Hepatocyte (in vitro differentiated cells): Measurements from ENCODE around the gene RCBTB2.

Experiments
- CTCF ChIP-seq: fragments of 200-600 bp; sonication (generic); IDR thresholded peaks from 2 replicates; pipeline ENCODE4 v1.5.1; 2016; ENCODE audit warnings: antibody characterized with exemption, mild to moderate bottlenecking; ENCODE audit not compliant: poor library complexity
- EZH2 ChIP-seq: fragments of 200-600 bp; sonication (generic); IDR thresholded peaks from 2 replicates; pipeline ENCODE4 v1.6.1; 2016; ENCODE audit warnings: antibody characterized with exemption, mild to moderate bottlenecking, borderline replicate concordance

DNA sequence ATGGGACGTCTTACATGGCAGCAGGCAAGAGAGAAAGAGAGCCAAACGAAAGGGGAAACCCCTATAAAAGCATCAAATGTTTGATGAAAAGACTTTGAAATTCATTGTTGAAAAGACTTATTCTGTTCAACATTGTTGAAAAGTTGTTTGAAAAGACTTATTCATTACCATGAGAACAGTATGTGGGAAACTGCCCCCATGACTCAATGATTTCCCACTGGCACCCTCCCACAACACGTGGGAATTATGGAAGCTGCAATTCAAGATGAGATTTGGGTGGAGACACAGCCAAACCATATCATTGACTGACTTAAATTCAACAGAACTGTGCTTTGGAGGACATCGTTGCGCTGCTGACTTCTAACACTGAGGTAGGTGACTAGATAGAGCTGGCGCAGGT, 48.0 kb upstream of the RCBTB2 start:
- TF ChIP-seq CTCF, result no peak
- no peak for TF ChIP-seq EZH2
